Epithelial cell of proximal tubule (primary cell): Measurements from ENCODE around the gene XYLB. TPM values are rescaled to one million over a fixed set of nuclear protein-coding genes. Genes with fewer than 3 reads are reported as not detected.

Source experiments
- DNase-seq: peaks from one replicate; pipeline ENCODE4 v3.0.0-alpha.2; 2011; ENCODE audit warnings: low read depth
- H3K4me3 ChIP-seq: 2 replicates; pipeline ENCODE4 v1.5.1; 2011; ENCODE audit warnings: low read depth, mild to moderate bottlenecking, low read length
- CTCF ChIP-seq: conservative IDR thresholded peaks from 2 replicates; pipeline ENCODE4 v1.5.1; 2012; ENCODE audit warnings: low read depth, mild to moderate bottlenecking, low read length
- total RNA-seq: library from RNA; depleted of rRNA; stranded (reverse); fragments of >200 nt; gene quantifications from 2 replicates; pipeline ENCODE4 v1.2.3, GENCODE V29; 2015

The XYLB gene
- total RNA-seq, 1 donor from 2014 or later: 7.8 TPM

- no peak overlapping the region for H3K4me3 ChIP-seq
- no peak for DNase-seq
- TF ChIP-seq CTCF: no peak
Measured at GRCh38 chr3:38325256-38325655, 21.3 kb upstream of the XYLB start.

GRCh38 chr3:38327335-38328009 is 19.1 kb upstream of the XYLB start:
- no peak overlapping the region for H3K4me3 ChIP-seq
- DNase-seq: no peak
- no peak for TF ChIP-seq CTCF

- TF ChIP-seq CTCF: no peak
- no peak overlapping the region for H3K4me3 ChIP-seq
- DNase-seq: no peak
Measured at GRCh38 chr3:38331257-38332022, 15.1 kb upstream of the XYLB start.

GRCh38 chr3:38332201-38332600 is 14.4 kb upstream of the XYLB start:
- H3K4me3 ChIP-seq: no peak overlapping the region
- no peak for TF ChIP-seq CTCF
- no peak for DNase-seq

GRCh38 chr3:38334142-38335055 is 12.2 kb upstream of the XYLB start:
- no peak for DNase-seq
- no peak overlapping the region for H3K4me3 ChIP-seq
- no peak for TF ChIP-seq CTCF

GRCh38 chr3:38335263-38335662 is 11.3 kb upstream of the XYLB start:
- TF ChIP-seq CTCF: no peak
- no peak for DNase-seq
- no peak overlapping the region for H3K4me3 ChIP-seq
